HG02623 (cell line): Measurements from ENCODE around the gene HSD17B1.
"Not testable (repeated sequence)": the region's sequence is repeated elsewhere in the genome, so short reads cannot be mapped to it uniquely, and the experiment has no call there.

Experiments
- ATAC-seq: cut with Tn5 transposase; IDR thresholded peaks from one replicate; pipeline ENCODE4 v1.9.1; 2021; ENCODE audit warnings: moderate library complexity; ENCODE audit not compliant: unreplicated experiment

The HSD17B1 gene

DNA sequence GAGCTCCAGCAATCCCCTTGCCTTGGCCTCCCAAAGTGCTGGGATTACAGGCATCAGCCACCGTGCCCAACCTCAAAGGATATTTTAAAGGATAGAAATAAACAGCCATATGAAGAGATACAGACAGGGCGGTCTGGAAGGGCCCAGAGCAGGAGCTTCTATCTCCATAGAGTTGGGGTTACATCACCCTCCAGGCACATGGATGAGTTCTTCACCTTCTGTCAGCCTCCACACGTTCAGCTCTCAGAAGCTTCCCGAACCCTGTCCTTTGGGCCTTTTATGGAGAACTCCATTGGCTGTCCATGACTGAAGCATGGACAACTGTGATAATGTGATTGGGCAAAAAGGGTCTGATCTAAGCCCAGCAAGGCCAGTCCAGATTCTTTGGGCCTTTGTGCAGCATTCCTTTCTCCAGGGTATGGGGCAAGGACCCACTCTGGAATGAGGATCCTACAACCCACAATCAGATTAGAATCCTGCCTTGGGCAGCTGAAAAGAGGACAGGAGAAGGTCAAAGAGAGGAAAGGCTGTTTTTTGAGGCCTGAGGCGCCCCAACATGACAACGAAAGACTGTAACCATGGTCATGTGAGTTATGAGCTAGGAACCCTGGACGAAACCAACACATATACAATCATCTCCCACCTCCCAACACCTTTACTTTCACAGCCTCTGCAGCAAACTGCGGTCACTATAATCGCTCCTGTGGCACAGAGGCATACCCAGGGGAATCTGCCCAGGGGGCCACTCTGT, 6.8 kb upstream of the HSD17B1 start:
- ATAC-seq, result not testable (repeated sequence)

DNA sequence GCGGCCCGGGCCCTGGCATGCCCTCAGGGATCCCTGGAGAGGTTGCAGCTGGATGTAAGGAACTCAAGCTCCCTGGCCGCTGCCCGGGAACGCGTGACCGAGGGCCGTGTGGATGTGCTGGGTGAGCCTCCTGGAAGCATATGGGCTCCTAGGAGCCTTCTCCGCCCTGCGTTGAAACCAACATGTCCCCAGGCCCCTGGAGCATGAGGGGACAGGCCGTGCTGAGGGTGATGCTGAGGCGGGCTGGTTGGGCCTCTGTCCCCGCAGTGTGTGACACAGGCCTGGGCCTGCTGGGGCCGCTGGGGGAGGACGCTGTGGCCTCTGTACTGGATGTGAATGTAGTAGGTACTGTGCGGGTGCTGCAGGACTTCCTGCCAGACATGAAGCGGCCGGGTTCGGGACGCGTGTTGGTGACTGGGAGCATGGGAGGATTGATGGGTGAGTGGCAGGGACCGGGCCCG, 5.7 kb upstream of the HSD17B1 start:
- no peak for ATAC-seq

DNA sequence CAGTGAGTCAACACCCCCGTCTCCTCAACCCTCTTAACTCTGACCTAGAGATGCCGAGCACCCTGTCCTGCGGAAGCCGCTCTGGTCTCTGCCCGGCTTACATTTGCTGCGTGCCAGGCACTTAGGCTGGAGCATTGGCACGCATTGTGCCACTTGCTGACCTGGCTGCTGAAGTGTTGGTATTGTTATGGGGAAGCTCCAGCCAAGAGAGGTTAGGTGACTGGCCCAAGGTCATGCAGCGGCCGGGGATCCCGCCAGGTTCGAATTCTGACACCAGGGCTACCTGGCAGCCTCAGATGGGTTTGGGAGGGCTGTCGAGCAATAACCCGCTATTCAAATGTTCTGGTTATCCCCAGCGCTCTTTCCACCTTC, 5.0 kb upstream of the HSD17B1 start:
- no peak for ATAC-seq

DNA sequence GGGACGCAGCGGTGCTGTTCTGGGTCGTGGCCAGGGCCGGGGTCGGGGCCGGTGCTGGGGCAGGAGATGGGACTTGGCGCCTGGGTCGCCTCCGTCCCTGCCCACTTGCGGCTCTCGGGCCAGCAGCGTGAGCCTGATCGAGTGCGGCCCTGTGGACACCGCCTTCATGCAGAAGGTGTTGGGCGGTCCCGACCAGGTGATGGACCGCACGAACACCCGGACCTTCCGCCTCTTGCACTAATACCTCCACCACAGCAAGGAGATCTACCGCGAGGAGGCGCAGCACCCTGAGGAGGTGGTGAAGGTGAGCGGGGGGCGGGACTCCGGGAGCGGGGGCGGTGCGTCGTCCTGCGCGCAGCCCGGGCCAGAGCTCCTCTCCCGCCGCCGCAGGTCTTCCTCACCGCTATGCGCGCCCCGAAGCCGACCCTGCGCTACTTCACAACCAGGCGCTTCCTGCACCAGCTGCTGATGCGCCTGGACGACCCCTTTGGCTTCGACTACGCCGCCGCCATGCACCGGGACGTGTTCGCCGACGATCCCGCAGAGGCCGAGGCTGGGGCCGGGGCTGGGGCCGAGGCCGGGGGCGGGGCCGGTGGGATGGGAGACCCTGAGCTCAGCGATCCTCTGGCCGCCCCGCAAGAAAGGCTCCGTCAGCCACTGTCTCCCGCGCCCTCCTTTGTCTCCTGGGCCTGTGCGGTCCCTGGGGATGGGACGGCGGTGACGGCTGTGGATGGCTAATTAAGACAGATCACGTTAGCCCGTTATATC, 4.5 kb upstream of the HSD17B1 start:
- peak; percentile 57 for ATAC-seq

DNA sequence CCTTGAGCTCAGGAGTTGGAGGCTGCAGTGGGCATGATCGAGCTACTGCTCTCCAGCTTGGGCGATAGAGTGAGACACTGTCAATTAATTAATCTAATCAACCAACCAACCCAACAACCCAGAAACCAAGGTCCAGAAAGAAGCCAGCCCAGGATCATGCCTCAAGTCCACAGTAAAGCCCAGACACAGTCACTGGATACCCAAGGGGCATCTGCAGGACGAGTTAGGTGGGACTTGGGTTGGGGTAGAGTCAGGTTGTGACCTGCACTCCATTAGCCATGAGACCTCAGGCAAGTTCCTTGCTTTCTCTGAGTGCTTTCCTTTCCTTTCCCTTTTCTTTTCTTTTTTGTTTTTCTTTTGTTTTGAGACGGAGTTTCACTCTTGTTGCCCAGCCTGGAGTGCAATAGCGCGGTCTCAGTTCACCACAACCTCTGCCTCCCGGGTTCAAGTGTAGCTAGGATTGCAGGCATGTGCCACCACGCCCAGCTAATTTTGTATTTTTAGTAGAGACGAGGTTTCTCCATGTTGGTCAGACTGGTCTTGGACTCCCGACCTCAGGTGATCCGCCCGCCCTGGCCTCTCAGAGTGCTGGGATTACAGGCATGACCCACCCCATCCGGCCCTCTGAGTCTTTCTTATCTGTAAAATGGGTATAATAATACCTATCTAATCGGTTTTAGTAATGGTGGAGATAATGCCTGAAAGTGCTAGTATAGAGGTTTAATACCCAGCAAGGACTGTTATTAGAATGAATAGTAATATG, 3.5 kb upstream of the HSD17B1 start:
- ATAC-seq, result no peak

DNA sequence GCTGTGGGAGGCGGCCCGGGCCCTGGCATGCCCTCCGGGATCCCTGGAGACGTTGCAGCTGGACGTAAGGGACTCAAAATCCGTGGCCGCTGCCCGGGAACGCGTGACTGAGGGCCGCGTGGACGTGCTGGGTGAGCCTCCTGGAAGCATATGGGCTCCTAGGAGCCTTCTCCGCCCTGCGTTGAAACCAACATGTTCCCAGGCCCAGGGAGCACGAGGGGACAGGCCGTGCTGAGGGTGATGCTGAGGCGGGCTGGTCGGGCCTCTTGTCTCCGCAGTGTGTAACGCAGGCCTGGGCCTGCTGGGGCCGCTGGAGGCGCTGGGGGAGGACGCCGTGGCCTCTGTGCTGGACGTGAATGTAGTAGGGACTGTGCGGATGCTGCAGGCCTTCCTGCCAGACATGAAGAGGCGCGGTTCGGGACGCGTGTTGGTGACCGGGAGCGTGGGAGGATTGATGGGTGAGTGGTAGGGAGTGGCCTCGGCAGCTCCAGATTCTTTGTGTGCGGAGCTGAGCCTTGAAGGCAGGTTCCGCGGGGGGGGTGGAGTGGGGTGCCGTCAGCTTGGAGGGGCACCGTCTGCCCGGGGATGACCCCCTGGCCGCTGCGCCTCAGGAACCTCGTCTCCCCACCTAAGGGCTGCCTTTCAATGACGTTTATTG, 567 bp downstream of the HSD17B1 start:
- no peak for ATAC-seq

DNA sequence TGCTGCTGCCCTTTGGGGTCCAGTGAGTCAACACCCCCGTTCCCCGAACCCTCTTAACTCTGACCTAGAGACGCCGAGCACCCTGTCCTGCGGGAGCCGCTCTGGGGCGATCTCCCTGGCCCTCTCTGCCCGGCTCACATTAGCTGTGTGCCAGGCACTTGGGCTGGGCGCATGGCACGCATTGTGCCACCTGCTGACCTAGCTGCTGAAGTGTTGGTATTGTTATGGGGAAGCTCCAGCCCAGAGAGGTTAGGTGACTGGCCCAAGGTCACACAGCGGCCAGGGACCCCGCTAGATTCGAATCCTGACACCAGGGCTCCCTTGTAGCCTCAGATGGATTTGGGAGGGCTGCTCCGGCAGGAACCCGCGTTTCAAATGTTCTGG, 1.1 kb downstream of the HSD17B1 start:
- no peak for ATAC-seq

DNA sequence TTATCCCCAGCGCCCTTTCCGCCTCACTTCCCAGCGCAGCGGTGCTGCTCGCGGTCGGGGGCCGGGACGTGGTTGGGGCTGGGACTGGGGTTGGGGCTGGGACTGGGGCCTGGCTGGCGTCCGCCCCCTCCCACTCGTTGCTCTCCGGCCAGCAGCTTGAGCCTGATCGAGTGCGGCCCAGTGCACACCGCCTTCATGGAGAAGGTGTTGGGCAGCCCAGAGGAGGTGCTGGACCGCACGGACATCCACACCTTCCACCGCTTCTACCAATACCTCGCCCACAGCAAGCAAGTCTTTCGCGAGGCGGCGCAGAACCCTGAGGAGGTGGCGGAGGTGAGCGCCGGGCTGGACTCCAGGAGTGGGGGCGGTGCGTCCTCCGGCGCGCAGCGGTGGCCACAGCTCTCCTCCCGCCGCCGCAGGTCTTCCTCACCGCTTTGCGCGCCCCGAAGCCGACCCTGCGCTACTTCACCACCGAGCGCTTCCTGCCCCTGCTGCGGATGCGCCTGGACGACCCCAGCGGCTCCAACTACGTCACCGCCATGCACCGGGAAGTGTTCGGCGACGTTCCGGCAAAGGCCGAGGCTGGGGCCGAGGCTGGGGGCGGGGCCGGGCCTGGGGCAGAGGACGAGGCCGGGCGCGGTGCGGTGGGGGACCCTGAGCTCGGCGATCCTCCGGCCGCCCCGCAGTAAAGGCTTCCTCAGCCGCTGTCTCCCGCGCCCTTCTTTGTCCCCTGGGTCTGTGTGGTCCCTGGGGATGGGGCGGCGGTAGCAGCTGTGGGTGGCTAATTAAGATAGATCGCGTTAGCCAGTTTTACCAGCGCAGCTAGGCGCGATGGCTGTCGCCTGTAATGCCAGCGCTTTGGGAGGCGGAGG, 1.8 kb downstream of the HSD17B1 start:
- peak; percentile 86 for ATAC-seq

DNA sequence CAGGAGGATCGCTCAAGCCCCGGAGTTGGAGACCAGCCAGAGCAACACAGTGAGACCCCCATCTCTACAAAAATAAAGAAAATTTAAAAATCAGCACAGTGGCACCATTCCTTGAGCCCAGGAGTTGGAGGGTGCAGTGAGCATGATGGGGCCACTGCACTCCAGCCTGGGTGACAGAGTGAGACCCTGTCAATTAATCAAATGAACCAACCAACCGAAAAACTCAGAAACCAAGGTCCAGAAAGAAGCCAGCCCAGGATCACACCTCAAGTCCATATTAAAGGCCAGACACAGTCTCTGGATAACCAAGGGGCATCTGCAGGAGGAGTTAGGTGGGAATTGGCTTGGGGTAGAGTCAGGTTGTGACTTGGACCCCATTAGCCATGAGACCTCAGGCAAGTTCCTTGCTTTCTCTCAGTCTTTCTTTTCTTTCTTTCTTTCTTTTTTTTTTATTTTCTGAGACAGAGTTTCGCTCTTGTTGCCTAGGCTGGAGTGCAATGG, 2.4 kb downstream of the HSD17B1 start:
- ATAC-seq, result no peak

DNA sequence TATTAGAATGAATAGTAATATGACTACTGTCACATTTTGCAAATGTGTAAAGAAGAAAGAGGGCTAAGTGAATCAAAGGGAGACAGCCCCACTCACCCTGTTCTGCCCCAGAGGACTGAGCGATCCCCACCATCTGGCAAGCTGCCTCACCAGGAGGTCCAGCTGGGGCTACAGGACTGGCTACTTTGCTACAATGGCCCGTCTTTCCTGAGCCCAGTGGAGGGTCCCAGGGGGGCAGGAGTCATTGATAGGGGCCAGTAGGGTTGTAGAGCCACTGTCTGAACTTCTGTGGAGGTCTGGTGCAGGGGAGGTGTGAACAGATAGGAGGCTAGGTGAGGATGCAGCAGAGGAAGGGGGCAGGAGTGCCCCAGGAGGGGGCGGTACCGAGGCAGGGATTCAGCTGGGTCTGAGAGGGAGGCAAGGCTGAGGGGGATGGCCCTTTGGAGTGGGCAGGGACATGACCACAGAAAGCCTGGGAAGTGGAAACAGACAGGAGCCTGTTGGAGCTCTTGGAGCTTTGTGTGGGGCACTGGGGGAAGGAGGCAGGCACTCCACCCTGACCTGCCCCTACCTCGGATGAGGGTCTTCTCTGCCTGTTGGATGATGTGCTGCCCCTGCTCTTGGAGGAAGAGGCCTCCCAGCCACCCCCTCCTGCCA, 3.4 kb downstream of the HSD17B1 start:
- ATAC-seq, result not testable (repeated sequence)

DNA sequence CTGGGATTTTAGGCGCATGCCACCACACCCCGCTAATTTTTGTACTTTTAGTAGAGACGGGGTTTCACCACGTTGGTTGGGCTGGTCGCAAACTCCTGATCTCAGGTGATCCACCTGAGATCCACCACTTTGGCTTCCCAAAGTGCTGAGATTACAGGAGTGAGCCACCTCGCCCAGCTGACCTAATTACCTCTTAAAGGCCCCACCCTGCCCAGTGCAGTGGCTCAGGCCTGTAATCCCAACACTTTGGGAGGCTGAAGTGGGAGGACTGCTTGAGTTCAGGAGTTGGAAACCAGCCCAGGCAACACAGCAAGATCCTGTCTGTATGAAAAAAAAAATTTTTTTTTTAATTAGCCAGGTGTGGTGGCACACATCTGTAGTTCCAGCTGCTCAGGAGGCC, 6.4 kb downstream of the HSD17B1 start:
- ATAC-seq, result no peak

DNA sequence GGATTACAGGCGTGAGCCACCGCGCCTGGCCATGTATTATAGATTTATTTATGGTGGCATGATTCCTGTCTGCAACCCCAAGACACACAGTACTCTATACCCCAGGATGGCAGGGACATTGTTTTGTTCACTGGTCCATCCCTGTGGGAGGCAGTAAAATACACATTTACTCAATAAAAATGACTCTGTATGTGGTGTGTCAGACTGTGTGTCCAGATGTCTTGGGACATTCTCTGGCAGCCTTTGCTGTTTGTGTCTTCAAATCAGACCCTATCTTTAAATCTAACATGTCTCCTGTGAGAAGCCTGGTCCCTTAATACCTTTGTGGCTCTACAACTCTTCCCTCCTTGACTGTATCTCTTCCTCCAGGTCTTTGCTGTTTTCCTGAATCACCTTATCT, 7.5 kb downstream of the HSD17B1 start:
- ATAC-seq, result no peak

DNA sequence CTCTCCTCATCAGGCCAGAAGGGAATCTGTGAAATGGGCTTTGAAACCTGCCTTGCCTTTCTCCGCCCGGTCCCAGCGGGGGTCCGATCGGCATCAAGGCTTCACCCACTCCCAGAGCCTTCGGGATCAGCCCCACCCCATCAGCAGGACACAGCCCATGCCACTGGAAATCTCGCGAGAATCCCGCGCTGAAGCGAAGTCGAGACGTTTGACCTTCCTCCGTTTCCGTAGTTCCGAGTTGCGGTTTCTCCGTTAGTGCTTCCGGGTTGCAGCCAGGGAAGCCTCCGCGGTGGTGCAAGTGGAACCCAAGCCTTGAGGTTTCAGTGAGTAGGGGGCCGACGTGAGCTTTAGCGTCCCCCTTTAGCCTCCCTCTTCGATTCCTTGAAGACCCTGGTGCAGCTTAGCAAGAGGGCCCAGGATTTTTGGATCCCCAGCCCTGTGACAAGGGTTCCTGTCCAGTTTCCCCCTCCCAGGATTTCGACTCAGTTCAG, 9.2 kb downstream of the HSD17B1 start, which contains the start of gene COASY:
TSS of gene COASY (plus strand) at position 252 of the 491 bp plus-strand sequence. CDS start 475 bp downstream, outside the sequence.
- peak; percentile 58 for ATAC-seq

DNA sequence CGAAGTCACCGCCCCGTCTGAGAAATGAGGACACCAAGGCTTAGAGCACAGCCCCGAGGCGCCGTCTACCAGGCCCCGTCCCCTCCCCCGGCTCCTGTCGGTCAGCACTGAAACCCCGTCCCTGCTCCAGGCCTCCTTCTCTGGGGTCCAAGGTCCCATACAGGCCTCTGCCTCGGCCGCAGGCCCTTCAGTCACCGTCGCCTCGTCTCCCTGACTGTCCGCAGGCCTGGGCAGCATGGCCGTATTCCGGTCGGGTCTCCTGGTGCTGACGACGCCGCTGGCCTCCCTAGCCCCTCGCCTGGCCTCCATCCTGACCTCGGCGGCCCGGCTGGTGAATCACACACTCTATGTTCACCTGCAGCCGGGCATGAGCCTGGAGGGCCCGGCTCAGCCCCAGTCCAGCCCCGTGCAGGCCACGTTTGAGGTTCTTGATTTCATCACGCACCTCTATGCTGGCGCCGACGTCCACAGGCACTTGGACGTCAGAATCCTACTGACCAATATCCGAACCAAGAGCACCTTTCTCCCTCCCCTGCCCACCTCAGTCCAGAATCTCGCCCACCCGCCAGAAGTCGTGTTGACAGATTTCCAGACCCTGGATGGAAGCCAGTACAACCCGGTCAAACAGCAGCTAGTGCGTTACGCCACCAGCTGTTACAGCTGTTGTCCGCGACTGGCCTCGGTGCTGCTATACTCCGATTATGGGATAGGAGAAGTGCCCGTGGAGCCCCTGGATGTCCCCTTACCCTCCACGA, 9.8 kb downstream of the HSD17B1 start:
- ATAC-seq, result no peak

DNA sequence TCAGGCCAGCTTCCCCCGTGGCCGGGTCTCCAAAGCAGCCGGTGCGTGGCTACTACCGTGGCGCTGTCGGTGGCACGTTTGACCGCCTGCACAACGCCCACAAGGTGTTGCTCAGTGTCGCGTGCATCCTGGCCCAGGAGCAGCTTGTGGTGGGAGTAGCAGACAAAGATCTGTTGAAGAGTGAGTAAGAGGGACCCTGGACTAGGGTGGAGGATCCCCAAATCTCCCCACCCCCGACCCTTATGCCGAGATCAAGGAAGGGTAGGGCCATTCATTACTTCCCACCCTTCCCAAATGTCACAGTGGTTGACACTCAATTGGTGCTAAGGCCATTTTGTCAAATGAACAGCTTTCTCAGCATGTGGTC, 10.4 kb downstream of the HSD17B1 start:
- no peak for ATAC-seq

DNA sequence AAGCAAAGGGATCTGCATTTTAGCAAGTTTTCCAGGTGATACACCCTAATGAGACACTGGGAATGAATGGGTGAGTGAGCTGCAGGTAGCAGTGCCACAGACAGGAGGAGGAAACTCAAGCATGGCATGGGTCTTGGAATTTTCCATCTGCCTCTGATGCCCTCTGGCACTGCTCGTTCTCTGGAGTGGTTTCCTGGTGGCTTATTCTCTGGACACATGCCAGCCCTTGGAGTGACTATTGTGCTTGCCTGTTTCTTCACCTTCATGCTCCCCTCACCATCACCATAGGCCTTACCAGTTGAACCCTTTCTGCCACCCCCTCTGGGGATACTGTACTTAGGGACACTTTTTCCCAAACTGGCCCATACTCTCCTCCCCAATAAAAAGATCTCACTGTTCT, 10.8 kb downstream of the HSD17B1 start:
- no peak for ATAC-seq

DNA sequence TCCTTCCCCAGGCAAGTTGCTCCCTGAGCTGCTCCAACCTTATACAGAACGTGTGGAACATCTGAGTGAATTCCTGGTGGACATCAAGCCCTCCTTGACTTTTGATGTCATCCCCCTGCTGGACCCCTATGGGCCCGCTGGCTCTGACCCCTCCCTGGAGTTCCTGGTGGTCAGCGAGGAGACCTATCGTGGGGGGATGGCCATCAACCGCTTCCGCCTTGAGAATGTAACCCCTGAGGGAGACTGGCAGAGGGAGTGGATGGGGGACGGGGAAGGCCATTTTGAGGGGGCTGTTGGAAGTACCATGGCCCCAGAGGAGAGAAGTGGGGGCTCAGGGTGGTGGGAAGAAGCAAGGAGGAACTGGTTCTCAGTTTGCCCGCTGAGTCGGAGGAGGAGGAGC, 11.2 kb downstream of the HSD17B1 start:
- ATAC-seq, result no peak

DNA sequence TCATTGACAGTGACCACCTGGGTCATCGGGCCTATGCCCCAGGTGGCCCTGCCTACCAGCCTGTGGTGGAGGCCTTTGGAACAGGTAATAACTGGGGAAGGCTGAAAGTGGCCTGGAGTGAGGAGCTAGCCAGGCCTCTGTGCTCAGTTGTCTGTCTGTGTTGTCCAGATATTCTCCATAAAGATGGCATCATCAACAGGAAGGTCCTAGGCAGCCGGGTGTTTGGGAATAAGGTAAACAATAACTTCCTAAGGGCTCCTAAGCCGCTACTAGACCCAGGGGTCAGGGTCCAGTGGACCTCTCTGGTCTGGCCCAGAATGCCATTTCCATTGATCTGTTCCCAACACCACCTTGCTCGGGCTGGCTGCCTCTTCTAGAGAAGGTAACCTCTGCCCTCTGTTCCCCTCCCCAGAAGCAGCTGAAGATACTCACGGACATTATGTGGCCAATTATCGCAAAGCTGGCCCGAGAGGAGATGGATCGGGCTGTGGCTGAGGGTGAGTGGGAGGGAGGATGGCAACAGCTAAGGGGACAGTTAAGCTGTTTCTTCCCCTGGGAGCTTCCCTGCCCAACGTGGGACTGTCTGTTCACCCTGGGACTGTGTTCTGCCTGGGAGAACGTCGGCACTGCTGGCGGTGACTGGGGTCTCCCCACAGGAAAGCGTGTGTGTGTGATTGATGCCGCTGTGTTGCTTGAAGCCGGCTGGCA, 12.2 kb downstream of the HSD17B1 start:
- no peak for ATAC-seq
